NCI-H446 treated with DMSO at 0.1 percent for 48 hours (cell line): ENCODE results near the gene SGTB.
A peak's percentile ranks its signal among the peaks of the same experiment; 100 is the strongest.
"Not testable (repeated sequence)": the region's sequence is repeated elsewhere in the genome, so short reads cannot be mapped to it uniquely, and the experiment has no call there.

Source experiments
- DNase-seq: peaks from one replicate; lab custom pipeline; 2025; lab: John Stamatoyannopoulos, UW

SGTB gene

DNA sequence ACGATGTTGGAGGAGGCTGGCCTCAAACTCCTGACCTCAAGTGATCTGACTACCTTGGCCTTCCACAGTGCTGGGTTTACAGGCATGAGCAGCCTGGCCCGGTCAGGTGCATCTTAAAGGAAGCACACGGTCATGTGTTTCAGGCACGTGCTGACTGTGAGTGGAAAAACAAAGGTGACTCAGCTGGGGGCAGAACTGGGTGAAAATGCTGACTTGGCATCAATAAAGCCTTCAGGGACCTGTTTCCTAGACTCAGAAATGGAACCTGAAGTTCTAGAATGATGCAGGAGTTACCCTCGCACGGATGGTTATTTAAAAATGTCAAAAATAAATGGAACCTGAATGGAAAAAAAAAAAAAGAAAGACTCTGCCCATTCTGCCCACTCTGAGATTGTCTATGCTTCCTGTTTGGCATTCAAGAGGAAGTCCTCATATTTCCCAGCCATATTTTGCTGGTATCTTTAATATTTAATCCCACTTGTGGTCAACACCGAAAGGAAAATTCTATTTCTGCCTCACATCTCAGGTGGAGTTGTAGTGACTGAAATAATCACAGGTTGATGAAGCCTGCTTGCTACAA is 12.4 kb upstream of the SGTB start:
- DNase-seq: not testable (repeated sequence)

- not testable (repeated sequence) for DNase-seq
Measured at GRCh38 chr5:65732046-65732445, 10.1 kb upstream of the SGTB start.

DNA sequence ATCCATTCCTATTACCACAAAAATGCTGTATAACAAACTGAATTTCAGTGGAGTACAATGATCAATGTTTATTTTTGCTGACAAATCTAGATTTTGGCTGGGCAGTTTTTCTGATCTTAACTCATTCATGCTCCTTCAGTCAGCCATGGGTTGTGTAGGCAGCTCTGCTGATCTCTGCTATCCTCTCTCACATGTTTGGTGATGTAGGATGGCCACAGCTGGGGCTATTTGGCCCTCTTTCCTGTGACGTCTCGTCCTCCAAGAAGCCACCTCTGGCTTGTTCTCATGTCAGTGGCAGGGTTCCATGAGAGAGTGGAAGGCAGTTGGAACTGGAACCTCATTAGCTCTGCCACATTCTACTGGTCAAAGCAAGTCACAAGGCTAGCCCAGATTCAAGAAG is 9.0 kb upstream of the SGTB start:
- DNase-seq: no peak

- DNase-seq: no peak
Measured at GRCh38 chr5:65728218-65728617, 6.3 kb upstream of the SGTB start.

GRCh38 chr5:65727491-65728156 is 5.7 kb upstream of the SGTB start:
- no peak for DNase-seq

- peak; percentile 41 for DNase-seq
Measured at GRCh38 chr5:65722575-65723403, 880 bp upstream of the SGTB start.

DNA sequence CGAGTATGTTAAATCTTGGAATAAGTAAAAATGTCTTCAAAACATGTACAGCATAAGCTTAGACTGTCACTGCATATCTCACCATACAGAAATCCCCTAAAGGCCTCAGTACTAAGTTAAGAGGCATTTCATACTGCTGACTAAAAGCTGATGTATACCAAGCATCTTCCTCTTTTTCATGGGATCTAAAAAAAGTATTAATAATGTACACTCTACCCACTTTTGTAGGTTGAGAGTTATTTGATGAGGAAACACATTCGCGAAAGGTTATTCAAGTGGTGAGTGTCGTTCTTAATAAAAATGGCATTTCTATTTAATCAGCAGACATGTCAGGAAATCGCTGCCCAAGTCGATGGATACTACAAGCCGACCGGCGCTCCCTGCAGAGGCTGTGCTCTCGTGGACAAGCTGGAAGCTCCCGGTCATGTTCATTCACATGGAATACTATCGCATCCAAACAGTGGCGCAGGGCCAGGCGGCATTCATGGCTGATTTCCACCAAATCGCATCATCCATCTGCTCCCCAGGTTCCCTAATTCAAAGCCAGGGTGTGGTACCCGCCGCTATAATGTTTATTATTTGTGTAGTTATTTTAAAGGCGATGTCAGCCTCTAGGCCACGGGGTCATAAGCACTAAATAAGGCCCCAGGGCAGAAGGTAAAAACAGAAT is 724 bp downstream of the SGTB start:
- peak; percentile 44 for DNase-seq

DNA sequence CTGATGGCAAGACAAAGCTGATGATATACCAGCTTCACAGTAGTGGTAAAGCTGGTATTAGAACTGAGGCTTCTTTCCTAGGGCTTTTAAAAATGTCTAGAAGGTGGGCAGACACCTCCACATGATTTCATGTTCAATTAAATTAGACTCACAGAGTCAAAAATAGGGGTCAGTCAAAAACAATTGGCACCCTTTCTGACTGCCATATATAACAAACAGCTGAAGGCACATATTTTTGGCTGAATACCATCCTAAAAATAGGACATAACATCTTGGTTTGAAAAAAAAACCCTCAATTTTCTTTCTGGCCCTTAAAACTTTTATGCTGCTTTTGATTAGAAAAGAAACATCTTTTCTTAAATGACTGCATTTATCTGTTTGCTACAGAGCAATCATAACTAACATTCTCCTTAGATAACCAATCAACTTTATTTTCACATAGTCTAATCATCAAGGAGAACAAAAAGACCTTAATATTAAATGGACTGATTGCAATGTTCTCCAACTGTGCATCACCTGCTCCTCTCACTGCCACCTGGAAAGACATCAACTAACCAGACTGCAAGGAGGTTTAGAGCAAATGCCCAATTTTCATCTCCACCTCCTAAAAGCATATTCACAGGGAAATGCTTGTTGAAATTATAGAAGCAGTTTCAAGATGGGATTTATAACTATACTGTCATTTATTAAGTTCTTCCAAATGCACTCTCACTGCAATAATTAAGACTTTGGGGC is 3.2 kb downstream of the SGTB start:
- no peak for DNase-seq

- no peak for DNase-seq
Measured at GRCh38 chr5:65708145-65708544, 13.8 kb downstream of the SGTB start.

GRCh38 chr5:65707663-65708062 is 14.2 kb downstream of the SGTB start:
- no peak for DNase-seq

- no peak for DNase-seq
Measured at GRCh38 chr5:65704621-65705239, 17.2 kb downstream of the SGTB start.

DNA sequence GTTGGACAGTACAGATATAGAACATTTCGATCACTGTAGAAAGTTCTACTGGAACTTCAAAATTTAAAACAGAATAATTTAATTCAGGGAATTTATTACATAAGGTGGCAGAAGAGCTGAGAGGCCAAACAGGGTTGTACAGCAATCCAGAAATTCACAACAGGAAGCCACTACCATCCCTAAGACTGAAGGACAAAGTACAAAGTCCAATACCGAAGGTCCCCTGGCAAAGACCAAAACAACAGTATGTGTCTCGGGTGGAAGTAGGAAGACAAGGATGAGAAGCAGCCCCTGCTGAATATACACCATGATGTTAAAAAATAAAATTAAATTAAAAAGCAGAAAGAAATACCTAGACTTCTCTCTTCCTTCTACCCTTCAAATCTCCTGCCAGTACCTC is 19.9 kb downstream of the SGTB start:
- DNase-seq: no peak

GRCh38 chr5:65699338-65699737 is 22.6 kb downstream of the SGTB start:
- no peak for DNase-seq

- peak; percentile 34 for DNase-seq
Measured at GRCh38 chr5:65696892-65697291, 25.0 kb downstream of the SGTB start.

DNA sequence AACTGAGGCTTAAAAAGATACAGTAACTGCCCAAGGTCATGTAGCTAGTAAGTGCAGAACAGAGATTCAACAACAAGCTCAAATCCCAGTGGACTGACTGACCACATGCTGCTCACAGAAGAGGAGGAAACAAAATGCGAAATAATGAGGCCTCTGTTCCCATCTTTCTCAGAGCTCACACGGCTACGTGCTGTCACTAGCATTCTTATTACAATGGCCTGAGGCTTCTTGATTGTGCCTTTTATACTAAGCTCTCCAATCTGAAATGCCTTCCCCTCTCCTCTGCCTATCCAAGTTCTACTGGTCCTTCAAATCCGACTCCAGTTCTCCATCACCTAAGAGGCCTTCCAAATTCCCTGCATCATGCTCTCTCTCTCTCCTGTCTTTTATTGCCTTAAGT is 26.0 kb downstream of the SGTB start:
- no peak for DNase-seq

GRCh38 chr5:65695162-65695755 is 26.6 kb downstream of the SGTB start:
- no peak for DNase-seq

DNA sequence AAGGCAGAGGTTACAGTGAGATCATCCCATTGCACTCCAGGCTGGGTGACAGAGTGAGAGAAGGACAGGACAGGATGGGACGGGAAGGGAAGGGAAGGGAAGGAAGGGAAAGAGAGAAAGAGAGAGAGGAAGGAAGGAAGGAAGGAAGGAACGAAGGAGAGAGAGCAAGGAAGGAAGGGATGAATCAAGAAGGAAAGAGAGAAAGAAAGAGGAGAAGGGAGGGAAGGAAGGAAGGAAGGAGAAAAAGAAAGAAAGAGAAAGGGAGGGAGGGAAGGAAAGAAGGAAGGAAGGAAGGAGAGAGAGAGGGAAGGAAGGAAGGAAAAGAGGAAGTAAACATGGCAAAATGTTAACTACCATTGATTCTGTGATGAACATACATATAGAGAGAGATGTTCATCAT is 28.8 kb downstream of the SGTB start:
- DNase-seq: no peak

DNA sequence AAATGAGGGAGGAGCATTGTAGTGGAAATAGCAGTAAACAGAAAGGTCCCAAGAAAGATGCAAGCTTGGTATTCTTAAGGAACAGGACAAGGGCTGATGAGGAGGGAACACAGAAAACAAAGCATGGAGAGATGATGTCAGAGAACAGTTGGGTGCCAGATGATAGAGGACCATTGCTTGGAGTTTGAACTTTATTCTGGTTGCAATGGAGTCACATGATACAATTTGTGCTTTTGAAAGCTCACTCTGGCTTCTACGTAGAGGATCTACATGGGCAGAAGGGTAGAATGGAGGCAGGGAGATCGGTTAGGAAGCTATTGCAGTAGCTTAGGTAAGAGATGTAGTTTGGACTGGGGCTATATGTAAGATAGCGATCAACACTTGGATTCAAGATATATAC is 39.8 kb downstream of the SGTB start:
- no peak for DNase-seq

DNA sequence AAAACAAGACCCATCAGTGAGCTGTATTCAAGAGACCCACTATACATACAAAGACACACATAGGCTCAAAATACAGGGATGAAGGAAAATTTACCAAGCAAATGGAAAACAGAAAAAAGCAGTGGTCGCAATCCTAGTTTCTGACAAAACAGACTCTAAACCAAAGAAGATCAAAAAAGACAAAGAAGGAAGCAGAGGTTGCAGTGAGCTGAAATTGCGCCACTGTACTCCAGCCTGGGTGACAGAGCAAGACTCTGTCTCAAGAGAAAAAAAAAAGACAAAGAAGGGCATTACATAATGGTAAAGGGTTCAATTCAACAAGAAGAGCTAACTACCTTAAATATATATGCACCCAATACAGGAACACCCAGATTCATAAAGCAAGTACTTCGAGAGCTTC is 45.9 kb downstream of the SGTB start:
- not testable (repeated sequence) for DNase-seq

- no peak for DNase-seq
Measured at GRCh38 chr5:65674749-65675148, 47.2 kb downstream of the SGTB start.

- DNase-seq: no peak
Measured at GRCh38 chr5:65672796-65673195, 49.1 kb downstream of the SGTB start.
